Erythroblast (primary cell): ENCODE results near the gene SLC1A5.

ENCODE experiments used
- GATA1 ChIP-seq: IDR thresholded peaks from 2 replicates; pipeline ENCODE4 v1.6.1; 2011; ENCODE audit warnings: low read depth, mild to moderate bottlenecking, control low read depth, low read length, moderate library complexity
- POLR2A ChIP-seq: IDR thresholded peaks from 2 replicates; pipeline ENCODE4 v1.6.1; 2011; ENCODE audit warnings: mild to moderate bottlenecking, low read length

DNA sequence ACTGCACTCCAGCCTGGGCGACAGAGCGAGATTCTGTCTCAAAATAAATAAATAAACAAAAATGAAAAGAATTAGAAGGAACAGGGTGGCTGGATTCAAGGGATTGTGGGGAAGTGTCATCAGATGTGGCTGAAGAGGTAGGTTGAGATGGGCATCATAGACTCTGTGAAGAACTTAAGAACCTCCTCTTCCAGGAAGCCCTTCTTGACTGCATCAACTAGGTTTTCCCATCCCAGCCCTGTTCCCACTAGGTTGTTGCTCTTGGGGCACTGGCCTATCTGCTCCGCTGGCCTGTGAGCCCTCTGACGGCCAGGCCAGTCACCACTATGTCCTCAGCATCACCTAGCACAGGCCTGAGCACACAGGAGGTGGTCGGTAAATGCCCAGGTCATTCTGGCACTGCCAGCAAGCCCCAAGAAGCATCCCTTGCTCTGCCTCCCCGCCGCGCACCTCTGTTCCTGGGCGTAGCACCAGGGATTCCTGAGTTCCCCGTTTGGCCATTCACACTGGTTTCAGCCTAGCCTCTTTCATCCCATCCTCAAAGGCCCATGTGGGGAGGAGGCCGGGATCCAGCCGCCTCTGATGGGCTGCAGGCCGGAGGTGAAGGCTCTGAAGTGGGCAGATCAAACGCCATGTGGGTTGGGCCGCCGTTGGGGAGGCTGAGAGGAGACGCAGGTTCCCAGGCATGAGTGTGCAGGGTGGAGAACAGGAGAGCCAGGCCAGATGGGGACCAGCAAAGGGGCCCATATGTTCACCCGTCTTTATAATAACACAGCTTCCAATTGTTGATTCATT lies 27.6 kb upstream of the SLC1A5 start:
- TF ChIP-seq POLR2A (no peak), GATA1 (no peak)
